ACHN (cell line): ENCODE measurements around the gene CC2D2A.

Experiments
- DNase-seq: peaks from one replicate; pipeline ENCODE4 v3.0.0-alpha.2; 2015
- in situ Hi-C: cut with HindIII; loops from 2 replicates; pipeline ENCODE4 v1.10.0; 2017; ENCODE audit warnings: low sequenced_read_pairs, low pct_ligation_motif_present, low pct_unique_long_range_greater_than_20kb

CC2D2A gene

DNA sequence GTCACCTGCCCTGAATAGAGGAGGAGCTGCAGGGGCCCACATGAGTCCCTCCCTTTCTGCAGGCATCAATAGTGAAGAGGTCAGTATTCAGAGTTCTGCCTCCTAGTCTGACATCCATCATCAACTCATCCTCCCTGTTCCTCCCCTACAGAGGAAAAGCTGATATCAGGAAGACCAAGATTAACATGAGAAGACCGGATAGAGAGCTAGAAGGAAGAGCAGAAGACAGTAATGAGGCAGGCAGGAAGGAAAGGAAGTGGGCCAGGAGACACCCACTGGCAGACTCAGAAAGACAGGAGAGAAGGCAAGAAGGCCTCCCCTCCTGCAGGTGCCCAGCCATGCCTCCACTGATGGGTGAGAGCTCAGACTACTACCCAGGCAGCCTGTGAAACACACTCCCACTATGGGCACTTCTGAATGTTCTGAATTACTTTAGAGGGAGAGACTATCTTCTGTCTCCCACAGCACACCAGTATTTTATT, 74.6 kb downstream of the CC2D2A start:
- in situ Hi-C loops: no loop called here
- no peak for DNase-seq

DNA sequence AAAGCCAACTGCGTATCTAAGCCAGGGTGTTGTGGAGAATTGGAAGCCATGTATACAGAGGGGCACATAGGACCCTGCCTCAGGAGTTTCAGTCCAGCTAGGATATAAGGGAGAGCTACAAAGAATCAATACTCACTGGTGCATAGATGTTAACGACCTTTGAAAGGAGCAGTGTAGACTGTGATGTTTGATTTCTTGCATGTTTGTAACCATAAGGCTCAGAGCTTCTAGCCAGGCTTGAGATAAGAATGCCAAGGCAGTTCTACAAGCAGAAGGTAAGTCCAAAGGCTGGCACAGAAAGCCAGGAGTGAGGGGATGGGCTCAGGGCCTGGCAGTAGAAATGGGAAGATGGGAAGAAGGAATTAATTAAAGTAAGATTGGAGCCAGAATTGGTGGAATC, 75.7 kb downstream of the CC2D2A start:
- in situ Hi-C loops: no loop called here
- DNase-seq: no peak

DNA sequence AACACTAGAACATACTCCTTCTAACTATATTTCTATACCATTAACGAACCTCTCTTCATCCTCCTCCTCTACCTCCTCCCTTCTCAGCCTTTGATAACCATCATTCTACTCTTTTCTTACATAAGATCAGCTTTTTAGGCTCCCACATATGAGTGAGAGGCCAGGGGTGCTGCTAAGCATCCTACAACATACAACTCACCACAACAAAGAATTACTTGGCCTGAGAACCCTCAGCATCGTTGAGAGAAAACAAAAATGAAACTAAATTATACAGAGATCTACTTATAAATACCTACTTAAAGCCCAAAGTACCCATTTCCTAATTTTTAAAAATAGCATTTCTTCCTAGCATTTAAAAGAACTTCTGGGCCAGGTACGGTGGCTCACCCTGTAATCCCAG, 77.7 kb downstream of the CC2D2A start:
- DNase-seq: no peak
- in situ Hi-C loops: no loop called here

DNA sequence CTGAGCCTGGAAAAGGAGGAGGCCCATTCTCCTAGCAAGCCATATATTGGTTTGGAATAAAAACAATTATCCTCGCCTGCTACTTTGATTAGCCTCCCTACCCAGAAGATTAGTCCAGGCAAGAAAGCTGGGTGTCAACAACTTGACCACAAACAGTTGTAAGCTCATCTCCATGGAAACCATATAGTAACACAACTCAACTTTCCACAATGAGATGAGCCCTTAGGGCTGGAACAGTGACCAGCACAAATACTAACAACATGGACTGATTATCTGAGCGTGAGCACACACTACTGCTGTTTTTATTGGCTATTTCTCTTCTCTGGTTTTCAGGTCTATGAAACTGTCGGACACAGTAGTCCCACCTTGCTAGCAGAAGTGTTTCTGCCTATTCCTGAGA, 80.8 kb downstream of the CC2D2A start:
- DNase-seq: no peak
- in situ Hi-C loops: no loop called here

DNA sequence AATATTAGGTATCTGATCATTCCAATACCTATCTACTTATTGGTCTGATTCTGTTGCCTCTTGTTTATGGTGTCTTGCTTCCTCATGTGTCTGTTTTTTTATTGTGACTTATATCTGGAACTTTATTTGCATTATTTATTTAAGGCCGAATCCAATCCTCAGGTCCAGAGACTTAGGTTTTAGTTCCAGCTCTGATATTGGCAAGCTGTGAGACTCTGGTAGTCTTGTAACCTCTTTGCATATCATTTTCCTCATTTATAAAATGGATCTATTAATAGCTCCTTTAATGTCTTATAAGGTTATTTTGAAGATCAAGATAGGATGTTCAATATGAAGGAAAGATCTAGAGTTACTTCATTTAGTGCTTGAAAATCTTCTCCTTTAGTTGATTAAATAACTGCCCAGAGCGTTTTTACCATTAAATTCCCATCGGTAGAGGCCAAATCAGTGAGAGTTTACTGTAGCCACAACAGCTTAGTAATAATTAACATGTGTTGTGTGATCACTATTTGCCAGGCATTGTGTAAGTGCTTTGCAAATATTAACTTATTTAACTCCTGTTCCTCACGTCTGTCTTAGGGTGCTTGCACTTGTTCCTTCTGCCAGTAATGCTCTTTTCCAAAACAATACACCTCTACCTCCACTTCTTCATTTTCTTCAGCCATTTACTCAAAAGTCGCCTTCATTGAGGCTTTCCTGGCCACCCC, 82.2 kb downstream of the CC2D2A start:
- peak; percentile 53 for DNase-seq
- in situ Hi-C loops: no loop called here

DNA sequence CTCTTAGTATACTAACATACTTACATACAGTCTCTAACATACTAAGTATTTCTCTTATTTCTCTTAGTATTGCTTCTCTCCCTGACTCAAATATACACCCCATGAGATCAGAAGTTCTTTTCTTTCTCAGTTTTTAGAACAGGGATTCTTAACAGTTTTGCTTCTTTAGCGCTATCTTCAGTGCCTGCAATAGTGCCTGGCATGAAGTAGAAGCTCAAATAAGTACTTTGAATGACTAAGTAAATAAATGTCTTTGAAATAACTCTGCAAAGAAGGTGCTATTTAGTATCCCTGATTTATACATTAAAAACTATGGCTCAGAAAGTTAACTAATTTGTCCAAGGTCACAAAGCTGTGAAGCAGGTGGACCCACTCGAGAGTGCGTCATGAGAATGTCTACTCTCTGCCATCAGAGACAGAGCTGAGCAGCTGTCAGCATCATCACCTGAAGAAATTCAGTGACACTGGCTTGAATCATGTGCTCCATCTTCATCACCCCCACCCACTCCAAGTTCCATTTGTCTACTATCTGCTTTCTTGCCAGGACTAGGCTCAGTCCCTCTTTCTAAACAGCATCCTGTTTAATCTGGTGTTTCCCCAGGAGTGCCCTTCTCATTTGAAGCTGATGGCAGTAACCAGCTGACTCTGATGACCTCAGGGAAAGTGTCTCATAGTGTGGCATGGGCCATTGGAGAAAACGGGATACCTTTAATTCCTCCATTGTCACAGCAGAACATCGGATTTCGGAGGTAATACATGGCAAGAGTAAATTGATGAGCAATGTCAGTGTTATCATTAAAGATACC, 83.1 kb downstream of the CC2D2A start:
- in situ Hi-C loops: no loop called here
- DNase-seq: no peak

DNA sequence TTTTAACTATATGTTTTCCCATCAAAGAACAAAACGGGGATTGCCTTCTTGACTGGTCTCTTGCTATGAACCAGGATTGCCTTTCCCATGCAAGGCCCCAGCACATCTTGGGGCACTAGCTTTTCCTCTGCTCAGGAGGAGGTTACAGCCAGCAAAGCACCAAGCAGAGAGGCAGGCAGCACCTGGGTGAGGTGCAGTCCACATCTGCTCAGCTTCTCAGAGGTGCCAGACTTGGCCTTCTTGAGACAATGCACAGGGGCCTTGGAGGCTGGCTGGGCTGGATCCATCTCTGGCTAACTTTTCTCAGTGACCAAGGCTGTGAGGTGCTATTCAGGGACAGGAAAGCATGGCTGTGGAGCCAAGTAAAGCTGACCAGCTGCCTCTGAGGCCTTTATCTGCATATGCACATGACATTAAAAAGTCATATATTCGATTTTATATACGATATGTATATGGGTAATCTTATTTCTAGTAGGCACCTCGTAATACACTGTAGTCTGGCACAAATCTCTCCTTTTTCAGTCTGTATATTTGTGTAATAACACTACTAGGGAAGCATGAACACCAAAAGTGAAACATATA, 86.9 kb downstream of the CC2D2A start:
- in situ Hi-C loops: no loop called here
- no peak for DNase-seq

DNA sequence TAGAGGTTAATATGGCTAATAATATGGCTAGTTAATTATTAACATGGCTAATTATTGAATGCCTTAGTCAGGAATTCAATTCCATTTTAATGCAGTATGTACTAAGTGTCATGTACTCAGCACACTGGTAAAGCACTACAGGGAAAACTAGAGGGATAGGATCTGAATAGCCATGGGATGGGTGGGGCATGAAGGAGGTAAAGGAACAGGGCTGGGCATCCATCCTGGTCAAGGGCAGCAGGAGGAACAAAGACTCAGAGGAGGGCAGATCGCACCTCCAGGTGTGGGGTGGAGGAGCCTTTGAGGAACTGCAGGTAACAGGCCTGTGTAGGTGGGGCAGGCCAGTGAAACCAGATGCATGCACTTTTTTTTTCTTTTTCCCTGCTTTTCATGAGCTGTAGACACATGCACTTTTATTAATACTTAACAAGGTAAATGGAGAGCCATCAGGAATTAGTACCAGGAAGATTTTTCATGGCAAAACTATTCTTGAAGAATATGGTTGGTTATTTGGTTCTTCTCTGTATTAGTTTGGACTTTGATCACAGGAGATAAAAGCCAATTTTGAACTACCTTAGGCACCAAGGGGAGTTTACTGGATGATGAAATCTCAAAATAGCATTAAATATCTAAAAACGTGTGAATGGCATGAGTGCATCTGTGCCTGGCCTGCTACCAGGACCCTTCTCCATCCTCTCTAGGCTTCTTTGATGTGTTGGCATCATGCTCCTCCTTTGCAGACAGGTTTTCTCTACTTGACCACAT, 88.3 kb downstream of the CC2D2A start:
- in situ Hi-C loops: no loop called here
- no peak for DNase-seq

DNA sequence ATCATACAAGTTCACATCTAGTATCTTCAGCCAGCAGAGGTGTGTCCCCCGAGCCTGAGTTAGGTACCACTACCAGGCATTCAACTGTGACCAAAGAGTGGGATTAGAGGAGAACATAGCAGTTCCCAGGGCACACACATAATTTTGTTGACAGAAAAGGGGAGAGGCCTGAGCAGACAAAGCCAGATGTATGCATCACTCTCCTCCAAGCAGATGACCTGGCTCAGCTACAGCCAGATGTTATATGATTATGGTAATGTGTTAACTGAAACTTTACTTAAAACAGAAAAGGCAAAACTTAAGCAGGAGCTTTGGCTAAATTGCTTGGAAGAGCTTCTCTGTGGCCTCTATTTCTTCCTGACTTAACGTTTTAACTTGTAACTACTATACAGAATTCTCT, 88.9 kb downstream of the CC2D2A start:
- in situ Hi-C loops: no loop called here
- no peak for DNase-seq

DNA sequence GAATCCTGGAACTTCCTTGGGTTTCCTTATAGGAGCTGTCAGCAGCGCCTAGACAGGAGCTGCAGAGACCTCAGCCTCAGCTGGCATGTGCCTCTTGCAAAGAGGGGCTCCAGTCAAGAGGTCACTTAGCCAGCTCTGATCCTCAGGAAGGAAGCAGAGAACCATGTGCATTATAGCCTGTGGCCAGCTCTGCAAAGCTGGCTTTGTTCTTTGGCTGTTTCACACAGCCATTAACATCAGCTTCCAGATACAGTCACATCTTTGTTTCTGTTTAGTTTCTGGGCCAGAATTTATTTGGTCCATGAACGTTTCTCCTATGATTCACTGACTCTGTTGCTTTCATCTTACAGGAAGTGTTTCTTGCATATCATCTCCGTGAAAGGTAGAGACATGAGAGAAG, 92.4 kb downstream of the CC2D2A start:
- no peak for DNase-seq
- in situ Hi-C loops: no loop called here

DNA sequence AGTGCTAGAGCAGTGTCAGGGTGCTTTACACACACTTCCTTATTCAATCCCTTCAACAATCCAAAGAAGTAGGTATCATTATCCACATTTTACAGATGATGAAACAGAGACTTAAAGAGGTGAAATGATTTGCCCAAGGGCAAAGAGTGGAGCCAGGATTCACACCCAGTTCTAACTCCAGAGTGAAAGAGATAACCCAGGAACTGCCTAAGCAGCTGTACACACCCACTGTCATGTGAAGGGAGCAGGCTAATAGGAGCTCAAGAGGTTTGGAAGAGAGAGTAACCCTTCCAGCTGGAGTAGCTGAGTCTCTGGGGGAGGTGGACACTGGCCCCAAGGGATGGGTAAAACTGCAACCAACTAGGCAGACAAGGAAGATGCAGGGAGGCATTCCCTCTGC, 92.9 kb downstream of the CC2D2A start:
- no peak for DNase-seq
- in situ Hi-C loops: no loop called here

DNA sequence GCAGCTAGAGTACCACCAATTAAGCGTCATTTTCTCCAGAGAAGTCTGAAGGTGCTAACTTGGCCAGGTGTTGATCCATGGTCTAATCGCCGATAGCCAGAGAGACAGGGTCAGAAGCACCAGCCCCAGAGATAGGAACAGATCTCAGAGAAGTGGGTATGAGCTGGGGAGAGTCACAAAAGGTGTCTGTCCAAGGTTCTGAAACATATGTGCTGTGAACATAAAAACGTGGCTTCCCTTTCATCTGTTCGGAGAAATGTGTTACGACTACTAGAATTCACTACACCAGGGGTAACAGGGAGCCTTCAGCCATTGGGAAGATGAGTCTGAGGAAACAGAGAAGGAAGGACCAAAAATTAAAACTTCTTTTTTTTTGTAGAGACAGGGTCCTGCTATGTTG, 94.2 kb downstream of the CC2D2A start:
- DNase-seq: no peak
- in situ Hi-C loops: no loop called here

DNA sequence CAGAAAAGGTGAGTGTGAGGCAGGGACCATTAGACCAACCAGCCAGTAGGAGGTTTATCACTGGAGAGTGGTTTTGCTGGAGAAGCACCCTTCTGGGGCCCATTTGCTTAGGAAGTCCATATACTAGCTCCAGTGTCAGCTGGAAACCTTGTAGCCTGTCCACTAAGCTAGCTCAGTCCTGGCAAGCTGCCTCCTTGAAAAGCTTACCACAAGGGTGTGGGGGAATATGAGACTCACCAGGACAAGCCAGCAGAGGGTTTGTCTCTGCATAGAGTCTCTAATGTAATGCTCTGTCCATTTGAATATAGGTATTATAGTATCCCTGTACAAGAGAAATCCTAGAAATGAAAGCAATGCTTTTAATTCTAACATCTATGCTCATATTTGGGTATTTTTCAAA, 99.1 kb downstream of the CC2D2A start:
- DNase-seq: no peak
- in situ Hi-C loops: no loop called here

DNA sequence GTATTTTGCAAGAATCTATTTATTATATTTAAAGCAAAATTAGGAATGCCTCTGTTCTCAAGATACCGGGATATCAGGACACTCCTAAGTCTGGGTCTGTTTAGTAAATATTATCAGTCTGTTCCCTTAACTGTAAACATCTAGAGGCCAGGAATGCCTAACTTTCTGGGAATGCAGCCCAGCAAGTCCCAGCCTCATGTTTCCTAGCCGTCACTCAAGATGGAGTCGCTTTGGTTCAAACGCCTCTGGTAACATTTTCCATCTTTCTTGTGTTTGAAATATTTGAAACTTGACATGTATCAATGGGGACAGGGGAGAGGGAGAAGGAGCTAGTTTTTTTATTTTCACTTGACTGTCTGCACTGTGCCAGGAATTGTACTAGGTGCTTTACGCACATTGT, 100.1 kb downstream of the CC2D2A start:
- in situ Hi-C loops: no loop called here
- DNase-seq: no peak

DNA sequence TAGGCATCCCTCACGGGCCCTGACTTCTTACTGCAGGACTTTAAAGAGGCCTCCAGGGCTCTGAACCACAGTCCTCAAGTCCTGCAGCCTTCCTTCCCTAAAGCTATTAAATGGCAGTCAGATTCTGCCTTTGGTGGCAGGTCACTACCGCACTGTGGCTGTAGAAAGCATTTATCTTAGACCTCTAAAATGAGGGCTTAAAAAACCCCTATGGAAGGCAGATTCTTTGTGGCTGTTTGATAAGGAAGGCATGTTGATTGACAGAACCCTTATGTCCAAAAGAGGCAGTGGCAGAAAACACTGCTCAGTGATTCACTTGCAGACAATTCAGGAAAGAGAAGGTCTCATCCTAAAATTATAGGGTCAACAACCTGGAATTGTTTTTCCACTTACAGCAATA, 106.3 kb downstream of the CC2D2A start:
- DNase-seq: no peak
- in situ Hi-C loops: no loop called here

DNA sequence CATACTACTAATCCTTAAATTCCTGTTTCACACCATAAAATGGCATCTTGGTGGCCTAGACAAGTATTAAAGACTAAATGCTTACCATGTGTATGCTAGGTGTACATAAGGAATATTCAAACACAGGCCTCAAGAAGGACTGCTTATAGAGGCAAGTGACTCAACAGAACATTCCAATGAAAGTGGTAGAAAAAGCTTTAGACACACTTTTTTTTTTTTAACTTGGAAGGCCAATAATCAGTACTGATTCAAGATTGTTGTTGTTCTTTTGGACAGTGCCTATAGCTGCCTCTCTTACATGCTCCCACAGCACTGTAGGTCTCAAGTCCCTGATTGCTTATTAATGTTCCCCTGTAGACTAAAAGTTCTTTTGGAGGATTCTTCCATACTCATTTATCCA, 107.8 kb downstream of the CC2D2A start:
- no peak for DNase-seq
- in situ Hi-C loops: no loop called here

DNA sequence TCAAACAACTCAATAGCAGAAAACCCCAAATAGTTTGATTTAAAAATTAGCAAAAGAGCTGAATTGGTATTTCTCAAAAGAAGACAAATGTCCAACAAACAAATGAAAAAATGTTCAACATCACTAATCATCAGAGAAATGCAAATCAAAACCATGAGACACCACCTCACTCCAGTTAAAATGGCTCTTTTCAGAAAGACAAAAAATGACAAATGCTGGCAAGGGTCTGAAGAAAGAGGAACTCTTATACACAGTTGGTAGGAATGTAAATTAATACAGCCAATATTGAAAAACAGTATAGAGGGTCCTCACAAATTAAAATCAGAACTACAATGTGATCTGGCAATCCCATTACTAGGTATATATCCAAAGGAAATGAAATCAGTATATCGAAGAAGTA, 115.1 kb downstream of the CC2D2A start:
- in situ Hi-C loops: no loop called here
- no peak for DNase-seq

DNA sequence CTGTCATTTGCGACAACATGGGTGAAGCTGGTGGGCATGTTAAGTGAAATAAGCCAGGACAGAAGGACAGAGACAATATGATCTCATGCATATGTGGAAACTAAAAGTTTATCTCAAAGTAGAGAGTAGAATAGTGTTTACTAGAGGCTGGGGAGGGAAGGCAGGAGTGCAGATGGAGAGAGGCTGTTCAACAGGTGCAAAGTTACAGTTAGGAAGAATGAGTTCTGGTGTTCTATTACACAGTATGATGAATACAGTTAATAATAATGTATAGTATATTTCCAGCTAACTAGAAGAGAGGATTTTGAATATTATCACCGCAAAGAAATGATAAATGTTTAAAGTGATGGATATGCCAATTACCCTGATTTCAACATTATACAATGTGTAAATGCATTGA, 115.6 kb downstream of the CC2D2A start:
- in situ Hi-C loops: no loop called here
- DNase-seq: no peak

DNA sequence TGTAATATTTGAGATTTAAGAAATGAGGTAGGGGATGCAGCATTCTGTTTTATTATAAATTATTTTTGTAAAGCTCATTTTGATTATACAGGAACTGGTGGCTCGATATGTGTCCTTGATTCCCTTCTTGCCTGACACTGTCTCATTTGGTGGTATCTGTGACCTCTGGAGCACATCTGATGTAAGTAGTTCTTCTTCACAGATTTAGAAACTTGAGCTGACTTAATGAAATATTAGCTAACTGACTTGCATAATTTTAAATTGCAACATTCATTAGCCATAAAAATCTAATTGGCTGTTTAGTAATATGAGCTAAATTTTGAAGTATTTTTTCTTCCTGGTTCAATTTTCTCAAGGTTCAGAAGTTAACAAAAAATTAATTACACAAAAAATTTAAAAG, 116.4 kb downstream of the CC2D2A start:
- in situ Hi-C loops: no loop called here
- no peak for DNase-seq
